HL-60 (cell line): Measurements from ENCODE around the gene ROR1.

ENCODE experiments used
- DNase-seq, 2 experiments: peaks; one replicate each; pipeline ENCODE4 v3.0.0-alpha.2; 2010 to 2020; ENCODE audit warnings: low read depth in 1 of 2, low spot score in 1 of 2
- H3K27ac ChIP-seq: fragments of 250-450 bp; sonication (Bioruptor Pico); replicated peaks from 2 replicates; pipeline ENCODE4 v1.5.1; 2020; ENCODE audit warnings: mild to moderate bottlenecking, moderate library complexity
- H3K27me3 ChIP-seq: fragments of 250-450 bp; sonication (Bioruptor Pico); 2 replicates; pipeline ENCODE4 v1.5.1; 2021; ENCODE audit warnings: mild to moderate bottlenecking, moderate library complexity; ENCODE audit not compliant: insufficient read depth, poor library complexity, severe bottlenecking
- H3K4me3 ChIP-seq: replicated peaks from 2 replicates; pipeline ENCODE4 v1.5.1; 2011; ENCODE audit warnings: mild to moderate bottlenecking, control low read depth, low read length; ENCODE audit not compliant: insufficient read depth
- CTCF ChIP-seq: IDR thresholded peaks from one replicate; pipeline ENCODE4 v1.5.1; 2011; ENCODE audit warnings: low read length, control low read depth, inconsistent platforms; ENCODE audit not compliant: insufficient read depth
- GABPA ChIP-seq: IDR thresholded peaks from 2 replicates; pipeline ENCODE4 v1.6.1; 2012; ENCODE audit warnings: low read depth
- POLR2AphosphoS5 ChIP-seq: IDR thresholded peaks from 2 replicates; pipeline ENCODE4 v1.6.1; 2012; ENCODE audit warnings: low read depth
- REST ChIP-seq: IDR thresholded peaks from 2 replicates; pipeline ENCODE4 v1.6.1; 2012; ENCODE audit warnings: low read depth; ENCODE audit not compliant: insufficient replicate concordance
- SPI1 ChIP-seq: IDR thresholded peaks from 2 replicates; pipeline ENCODE4 v1.6.1; 2012; ENCODE audit warnings: low read depth, mild to moderate bottlenecking, borderline replicate concordance

Gene ROR1

GRCh38 chr1:63877021-63877767, 103.4 kb downstream of the ROR1 start:
- peaks cover 3% of the 10 kb centered on the region for H3K27me3 ChIP-seq
- no peak for DNase-seq
- TF ChIP-seq POLR2AphosphoS5, result no peak
- TF ChIP-seq SPI1, result no peak
- no peak for TF ChIP-seq CTCF
- TF ChIP-seq GABPA, result no peak
- no peak for TF ChIP-seq REST
- no peak overlapping the region for H3K4me3 ChIP-seq
- no peak overlapping the region for H3K27ac ChIP-seq

- DNase-seq, result no peak
- H3K4me3 ChIP-seq, result no peak overlapping the region
- TF ChIP-seq POLR2AphosphoS5, result no peak
- TF ChIP-seq GABPA, result no peak
- no peak for TF ChIP-seq SPI1
- no peak for TF ChIP-seq REST
- TF ChIP-seq CTCF, result no peak
- H3K27me3 ChIP-seq, result peaks cover 3% of the 10 kb centered on the region
- H3K27ac ChIP-seq, result no peak overlapping the region
Measured at GRCh38 chr1:63877816-63878215, 104.0 kb downstream of the ROR1 start.

- no peak for DNase-seq
- Histone ChIP-seq H3K4me3 (no peak overlapping the region), H3K27me3 (peaks cover 5% of the 10 kb centered on the region), H3K27ac (no peak overlapping the region)
- TF ChIP-seq SPI1 (no peak), REST (no peak), CTCF (no peak), POLR2AphosphoS5 (no peak), GABPA (no peak)
Measured at GRCh38 chr1:63878932-63879331, 105.1 kb downstream of the ROR1 start.
